WERI-Rb-1 (cell line): ENCODE data around the gene PRRT4.

Experiments
- DNase-seq: peaks from one replicate; pipeline ENCODE4 v3.0.0-alpha.2; 2020
- H3K27ac ChIP-seq: fragments of 250-450 bp; sonication (Bioruptor Pico); 2 replicates; pipeline ENCODE4 v1.5.1; 2020; ENCODE audit warnings: mild to moderate bottlenecking, moderate library complexity
- H3K27me3 ChIP-seq: fragments of 250-450 bp; sonication (Bioruptor Pico); 2 replicates; pipeline ENCODE4 v1.5.1; 2021; ENCODE audit warnings: mild to moderate bottlenecking, low read depth, moderate library complexity; ENCODE audit not compliant: insufficient read depth, severe bottlenecking
- H3K36me3 ChIP-seq: fragments of 250-450 bp; sonication (Bioruptor Pico); 2 replicates; pipeline ENCODE4 v1.5.1; 2020; ENCODE audit warnings: mild to moderate bottlenecking, moderate library complexity
- H3K4me3 ChIP-seq: 2 replicates; pipeline ENCODE4 v1.5.1; 2011; ENCODE audit warnings: low read depth, mild to moderate bottlenecking, control low read depth, low read length
- H3K9me3 ChIP-seq: fragments of 250-450 bp; sonication (Bioruptor Pico); 2 replicates; pipeline ENCODE4 v1.5.1; 2021; ENCODE audit warnings: mild to moderate bottlenecking, moderate library complexity; ENCODE audit not compliant: severe bottlenecking
- TF ChIP-seq, protein P1 (sequence below): IDR thresholded peaks from 2 replicates; pipeline ENCODE4 v1.5.1; 2011; ENCODE audit warnings: low read depth, mild to moderate bottlenecking, control low read depth, inconsistent platforms, low read length

Gene PRRT4

DNA sequence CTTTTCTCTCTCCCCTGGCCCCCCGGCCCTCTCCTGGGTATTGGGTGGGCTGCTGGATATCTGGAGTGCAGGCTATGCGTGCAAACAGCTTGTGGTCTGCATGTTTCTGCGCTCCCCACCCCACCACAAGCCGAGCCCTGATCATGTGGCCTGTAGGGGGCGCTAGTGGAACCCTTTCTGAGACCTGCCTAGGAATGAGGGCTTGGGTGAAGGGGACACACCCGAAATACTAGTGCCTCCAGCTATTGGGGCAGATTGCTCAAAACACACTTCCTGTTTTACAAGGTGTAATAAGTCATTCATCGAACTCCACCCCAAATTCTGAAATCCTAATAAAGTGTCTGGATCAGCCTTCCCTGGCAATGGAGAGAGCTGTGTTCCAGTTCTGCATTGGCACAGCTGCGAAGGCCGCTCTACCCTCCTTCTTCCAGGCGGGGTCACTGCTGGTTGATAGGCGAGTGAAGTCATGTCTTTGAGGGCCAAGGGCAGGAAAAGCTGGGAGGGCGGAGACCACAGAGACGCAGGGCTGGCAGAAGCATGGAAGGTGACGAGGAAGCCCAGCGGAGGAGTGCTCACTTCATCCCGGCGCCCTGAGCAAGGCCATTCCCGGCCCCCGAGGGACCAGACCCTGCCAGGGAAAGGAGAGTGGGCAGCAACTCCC is 19.8 kb upstream of the PRRT4 start:
- no peaks in the 10 kb centered on the region for H3K27me3 ChIP-seq
- no peaks in the 10 kb centered on the region for H3K36me3 ChIP-seq
- DNase-seq, result peak; percentile 55
- H3K4me3 ChIP-seq, result no peak overlapping the region
- TF ChIP-seq, protein P1, sequence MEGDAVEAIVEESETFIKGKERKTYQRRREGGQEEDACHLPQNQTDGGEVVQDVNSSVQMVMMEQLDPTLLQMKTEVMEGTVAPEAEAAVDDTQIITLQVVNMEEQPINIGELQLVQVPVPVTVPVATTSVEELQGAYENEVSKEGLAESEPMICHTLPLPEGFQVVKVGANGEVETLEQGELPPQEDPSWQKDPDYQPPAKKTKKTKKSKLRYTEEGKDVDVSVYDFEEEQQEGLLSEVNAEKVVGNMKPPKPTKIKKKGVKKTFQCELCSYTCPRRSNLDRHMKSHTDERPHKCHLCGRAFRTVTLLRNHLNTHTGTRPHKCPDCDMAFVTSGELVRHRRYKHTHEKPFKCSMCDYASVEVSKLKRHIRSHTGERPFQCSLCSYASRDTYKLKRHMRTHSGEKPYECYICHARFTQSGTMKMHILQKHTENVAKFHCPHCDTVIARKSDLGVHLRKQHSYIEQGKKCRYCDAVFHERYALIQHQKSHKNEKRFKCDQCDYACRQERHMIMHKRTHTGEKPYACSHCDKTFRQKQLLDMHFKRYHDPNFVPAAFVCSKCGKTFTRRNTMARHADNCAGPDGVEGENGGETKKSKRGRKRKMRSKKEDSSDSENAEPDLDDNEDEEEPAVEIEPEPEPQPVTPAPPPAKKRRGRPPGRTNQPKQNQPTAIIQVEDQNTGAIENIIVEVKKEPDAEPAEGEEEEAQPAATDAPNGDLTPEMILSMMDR, result peak; percentile 82
- no peak overlapping the region for H3K27ac ChIP-seq
- H3K9me3 ChIP-seq, result no peaks in the 10 kb centered on the region

DNA sequence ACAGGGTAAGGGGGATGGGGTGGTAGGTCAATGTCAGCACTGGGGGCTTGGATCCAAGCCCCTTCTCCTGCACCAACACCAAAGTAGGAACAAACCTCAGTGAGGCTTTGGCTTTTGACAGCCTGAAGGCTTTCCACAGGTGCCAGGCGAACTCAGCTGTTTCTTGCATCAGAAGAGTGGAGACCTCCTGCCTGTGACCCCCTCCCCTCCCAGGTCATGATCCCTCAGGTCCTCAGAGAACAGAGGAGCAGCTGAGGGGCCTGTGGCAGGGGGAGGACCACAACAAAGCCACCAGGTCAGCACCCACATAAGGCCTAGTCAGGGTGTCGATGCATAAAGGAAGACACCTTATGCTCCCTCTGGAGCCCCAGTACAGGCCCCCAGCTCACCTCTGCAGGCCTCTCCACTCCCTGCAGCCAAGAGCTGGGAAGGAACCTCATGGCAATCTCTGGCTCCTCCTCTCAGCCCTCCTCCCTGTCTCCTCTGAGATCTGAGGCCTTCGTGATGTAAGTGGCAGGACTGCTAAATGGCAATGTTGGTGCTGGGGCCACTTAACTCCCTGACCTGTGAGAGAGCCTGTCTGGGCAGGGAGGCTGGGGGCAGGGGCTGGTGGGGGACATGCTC is 19.1 kb upstream of the PRRT4 start:
- no peak for DNase-seq

DNA sequence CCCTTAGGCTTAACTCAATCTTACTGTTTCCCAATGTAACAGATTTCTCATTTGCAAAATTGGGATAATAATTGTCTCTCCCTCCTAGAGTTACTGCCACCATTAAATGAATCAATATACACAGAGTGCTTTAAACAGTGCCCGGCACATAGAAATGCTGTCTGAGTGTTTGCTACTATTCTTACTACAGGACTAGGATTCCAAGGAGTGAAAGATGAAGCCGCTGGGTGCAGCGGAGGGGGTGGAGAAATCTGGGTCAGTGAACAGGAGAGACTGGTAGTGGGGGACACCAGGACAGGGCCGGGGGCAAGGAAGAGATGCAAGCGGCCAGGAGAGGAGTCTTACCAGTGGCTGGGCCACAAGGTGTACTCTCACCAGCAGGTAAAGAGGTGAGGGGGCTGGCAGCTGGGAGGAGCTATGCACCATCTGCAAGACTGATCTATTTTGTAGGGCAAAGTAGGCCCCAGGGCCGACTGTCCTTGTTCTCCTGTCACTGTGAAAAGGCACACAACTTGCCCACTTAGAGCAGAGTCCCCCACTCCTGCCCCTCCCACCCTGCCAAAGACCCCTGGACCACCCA is 18.5 kb upstream of the PRRT4 start:
- TF ChIP-seq, protein P1, result no peak

More for the DNA sequence above, 19.1 kb upstream of the PRRT4 start:
- Histone ChIP-seq H3K27ac (no peak overlapping the region), H3K4me3 (no peak overlapping the region), H3K9me3 (no peaks in the 10 kb centered on the region), H3K36me3 (no peaks in the 10 kb centered on the region), H3K27me3 (no peaks in the 10 kb centered on the region)
- TF ChIP-seq, protein P1, result no peak

DNA sequence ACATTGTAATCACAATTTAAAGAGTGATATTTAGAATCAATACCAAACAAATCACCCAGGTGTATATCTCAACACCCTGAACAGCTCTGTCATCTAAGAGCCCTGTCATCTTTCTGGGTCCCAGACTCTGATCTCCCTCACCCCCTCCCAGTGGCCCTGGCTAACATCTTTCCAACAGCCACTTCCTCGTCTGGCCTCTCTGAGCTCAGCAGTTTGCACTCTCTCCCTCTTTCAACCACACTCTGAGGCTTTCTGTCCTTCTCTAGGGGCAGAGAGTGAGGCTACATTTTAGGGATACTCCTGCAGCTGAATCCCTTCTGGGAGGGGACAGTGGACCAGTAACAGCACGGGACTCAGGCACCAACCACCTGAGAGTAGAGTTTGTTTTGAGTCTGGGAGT is 17.1 kb upstream of the PRRT4 start:
- Histone ChIP-seq H3K4me3 (no peak overlapping the region), H3K9me3 (no peaks in the 10 kb centered on the region), H3K27me3 (no peaks in the 10 kb centered on the region), H3K27ac (no peak overlapping the region), H3K36me3 (no peaks in the 10 kb centered on the region)
- TF ChIP-seq, protein P1, result no peak
- no peak for DNase-seq

More for the DNA sequence above, 18.5 kb upstream of the PRRT4 start:
- Histone ChIP-seq H3K9me3 (no peaks in the 10 kb centered on the region), H3K27me3 (no peaks in the 10 kb centered on the region), H3K27ac (no peak overlapping the region), H3K36me3 (no peaks in the 10 kb centered on the region), H3K4me3 (no peak overlapping the region)
- no peak for DNase-seq

DNA sequence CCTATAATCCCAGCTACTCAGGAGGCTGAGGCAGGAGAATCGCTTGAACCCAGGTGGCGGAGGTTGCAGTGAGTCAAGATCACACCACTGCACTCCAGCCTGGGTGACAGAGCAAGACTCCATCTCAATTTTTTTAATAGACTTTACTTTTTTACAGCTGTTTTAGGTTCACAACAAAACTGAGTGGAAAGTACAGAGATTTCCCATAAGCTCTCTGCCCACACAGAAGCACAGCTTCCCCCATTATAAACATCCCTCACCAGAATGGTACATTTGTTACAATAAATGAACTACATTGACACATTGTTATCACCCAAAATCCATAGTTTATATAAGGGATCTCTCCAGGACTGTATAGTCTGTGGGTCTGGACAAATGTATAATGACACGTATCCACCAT is 14.6 kb upstream of the PRRT4 start:
- H3K27ac ChIP-seq, result no peak overlapping the region
- H3K27me3 ChIP-seq, result no peaks in the 10 kb centered on the region
- no peaks in the 10 kb centered on the region for H3K36me3 ChIP-seq
- TF ChIP-seq, protein P1, result no peak
- no peaks in the 10 kb centered on the region for H3K9me3 ChIP-seq
- DNase-seq, result no peak
- no peak overlapping the region for H3K4me3 ChIP-seq
